Measurements from ENCODE around the gene FILIP1L.

FILIP1L gene

GRCh38 chr3:100114413-100115030 lies at the start of gene FILIP1L:
Gene FILIP1L, minus strand, starts transcription at chr3:100114501.
- DNase-seq, result no peak

- no peak for DNase-seq
These were observed 49.5 kb upstream of the FILIP1L start for GRCh38 chr3:100163787-100164186.

- DNase-seq, result no peak
These were observed 46.2 kb upstream of the FILIP1L start for GRCh38 chr3:100160521-100160920.

GRCh38 chr3:100159331-100160153 lies 45.2 kb upstream of the FILIP1L start:
- no peak for DNase-seq

GRCh38 chr3:100158918-100159330 lies 44.6 kb upstream of the FILIP1L start:
- no peak for DNase-seq

- DNase-seq, result no peak
These were observed 43.4 kb upstream of the FILIP1L start for GRCh38 chr3:100157685-100158084.

- no peak for DNase-seq
These were observed 41.3 kb upstream of the FILIP1L start for GRCh38 chr3:100155590-100155989.

- no peak for DNase-seq
These were observed 40.8 kb upstream of the FILIP1L start for GRCh38 chr3:100155128-100155527.

GRCh38 chr3:100154171-100154570 lies 39.9 kb upstream of the FILIP1L start:
- DNase-seq, result no peak

- no peak for DNase-seq
These were observed 36.9 kb upstream of the FILIP1L start for GRCh38 chr3:100151024-100151707.

GRCh38 chr3:100150473-100150872 lies 36.2 kb upstream of the FILIP1L start:
- no peak for DNase-seq

GRCh38 chr3:100149713-100150415 lies 35.6 kb upstream of the FILIP1L start:
- no peak for DNase-seq

- no peak for DNase-seq
These were observed 34.8 kb upstream of the FILIP1L start for GRCh38 chr3:100149130-100149529.

- no peak for DNase-seq
These were observed 30.1 kb upstream of the FILIP1L start for GRCh38 chr3:100144255-100144866.

- DNase-seq, result no peak
These were observed 27.3 kb upstream of the FILIP1L start for GRCh38 chr3:100141586-100141985.

- no peak for DNase-seq
These were observed 26.7 kb upstream of the FILIP1L start for GRCh38 chr3:100140976-100141375.

- DNase-seq, result no peak
These were observed 22.6 kb upstream of the FILIP1L start for GRCh38 chr3:100136921-100137320.

- no peak for DNase-seq
These were observed 16.9 kb upstream of the FILIP1L start for GRCh38 chr3:100131241-100131640.

- no peak for DNase-seq
These were observed 15.6 kb upstream of the FILIP1L start for GRCh38 chr3:100129941-100130340.

GRCh38 chr3:100128565-100128964 lies 14.3 kb upstream of the FILIP1L start:
- no peak for DNase-seq

- DNase-seq, result no peak
These were observed 13.5 kb upstream of the FILIP1L start for GRCh38 chr3:100127792-100128191.

GRCh38 chr3:100125161-100125938 lies 11.0 kb upstream of the FILIP1L start:
- DNase-seq, result no peak

Measured in activated naive CD4-positive, alpha-beta T cell treated with anti-CD3 and anti-CD28 coated beads, Interleukin-2, amount 50 U/mL, for 16 hours (primary cell).